ENCODE measurements around the gene KCNH1. TPM values are rescaled to one million over a fixed set of nuclear protein-coding genes. Genes with fewer than 3 reads are reported as not detected.

The KCNH1 gene
- total and polyA plus RNA-seq, 2 donors from 2014 or later: 0.54 TPM; not detected in 1

- no peak for FAIRE-seq
- no peak for DNase-seq
- no peaks in the 10 kb centered on the region for H3K4me1 ChIP-seq (ENCODE audit: control insufficient read depth in 2 of 3, insufficient read depth in 2 of 3, low read depth in 1 of 3, low read length in 3 of 3)
- H3K36me3 ChIP-seq (ENCODE audit: control insufficient read depth in 2 of 3, insufficient read depth in 3 of 3, low read length in 3 of 3): no peaks in the 10 kb centered on the region
- intact Hi-C loops (cut with DNase I): no loop called here
- no peak for TF ChIP-seq CTCF (IDR thresholded peaks at IDR 0.05; ENCODE audit: borderline replicate concordance, extremely low read depth, insufficient read depth)
- no peak overlapping the region for H3K9ac ChIP-seq (ENCODE audit: low read length in 3 of 3)
- no peak overlapping the region for H3K4me3 ChIP-seq (ENCODE audit: low read length in 3 of 3)
- no peak overlapping the region for H3K27ac ChIP-seq (ENCODE audit: low read depth in 2 of 2, low read length in 2 of 2)
- H3K27me3 ChIP-seq (ENCODE audit: control insufficient read depth, insufficient read depth, low read length): no peaks in the 10 kb centered on the region
- no peaks in the 10 kb centered on the region for H3K9me3 ChIP-seq (ENCODE audit: control insufficient read depth in 2 of 3, insufficient read depth in 1 of 3, low read length in 3 of 3)
These were observed 152.5 kb downstream of the KCNH1 start for GRCh38 chr1:210981490-210981889.

- Histone ChIP-seq H3K9me3 (ENCODE audit: control insufficient read depth in 2 of 3, insufficient read depth in 1 of 3, low read length in 3 of 3) (no peaks in the 10 kb centered on the region), H3K9ac (ENCODE audit: low read length in 3 of 3) (no peak overlapping the region), H3K36me3 (ENCODE audit: control insufficient read depth in 2 of 3, insufficient read depth in 3 of 3, low read length in 3 of 3) (no peaks in the 10 kb centered on the region), H3K4me3 (ENCODE audit: low read length in 3 of 3) (no peak overlapping the region), H3K4me1 (ENCODE audit: control insufficient read depth in 2 of 3, insufficient read depth in 2 of 3, low read depth in 1 of 3, low read length in 3 of 3) (no peaks in the 10 kb centered on the region), H3K27ac (ENCODE audit: low read depth in 2 of 2, low read length in 2 of 2) (no peak overlapping the region), H3K27me3 (ENCODE audit: control insufficient read depth, insufficient read depth, low read length) (no peaks in the 10 kb centered on the region)
- intact Hi-C loops (cut with DNase I): no loop called here
- FAIRE-seq (no peak), DNase-seq (no peak)
- no peak for TF ChIP-seq CTCF (IDR thresholded peaks at IDR 0.05; ENCODE audit: borderline replicate concordance, extremely low read depth, insufficient read depth)
These were observed 153.9 kb downstream of the KCNH1 start for GRCh38 chr1:210980082-210980481.

GRCh38 chr1:210978974-210979354 lies 155.0 kb downstream of the KCNH1 start:
- TF ChIP-seq CTCF (IDR thresholded peaks at IDR 0.05; ENCODE audit: borderline replicate concordance, extremely low read depth, insufficient read depth): no peak
- no peaks in the 10 kb centered on the region for H3K27me3 ChIP-seq (ENCODE audit: control insufficient read depth, insufficient read depth, low read length)
- H3K4me1 ChIP-seq (ENCODE audit: control insufficient read depth in 2 of 3, insufficient read depth in 2 of 3, low read depth in 1 of 3, low read length in 3 of 3): no peaks in the 10 kb centered on the region
- FAIRE-seq (no peak), DNase-seq (no peak)
- H3K4me3 ChIP-seq (ENCODE audit: low read length in 3 of 3): no peak overlapping the region
- H3K9ac ChIP-seq (ENCODE audit: low read length in 3 of 3): no peak overlapping the region
- H3K36me3 ChIP-seq (ENCODE audit: control insufficient read depth in 2 of 3, insufficient read depth in 3 of 3, low read length in 3 of 3): no peaks in the 10 kb centered on the region
- intact Hi-C loops (cut with DNase I): no loop called here
- no peaks in the 10 kb centered on the region for H3K9me3 ChIP-seq (ENCODE audit: control insufficient read depth in 2 of 3, insufficient read depth in 1 of 3, low read length in 3 of 3)
- no peak overlapping the region for H3K27ac ChIP-seq (ENCODE audit: low read depth in 2 of 2, low read length in 2 of 2)

- H3K27ac ChIP-seq (ENCODE audit: low read depth in 2 of 2, low read length in 2 of 2): no peak overlapping the region
- no peak overlapping the region for H3K4me3 ChIP-seq (ENCODE audit: low read length in 3 of 3)
- intact Hi-C loops (cut with DNase I): no loop called here
- DNase-seq (peak in 1 of 5 donors; percentile 1), FAIRE-seq (no peak)
- H3K9me3 ChIP-seq (ENCODE audit: control insufficient read depth in 2 of 3, insufficient read depth in 1 of 3, low read length in 3 of 3): no peaks in the 10 kb centered on the region
- no peaks in the 10 kb centered on the region for H3K4me1 ChIP-seq (ENCODE audit: control insufficient read depth in 2 of 3, insufficient read depth in 2 of 3, low read depth in 1 of 3, low read length in 3 of 3)
- H3K27me3 ChIP-seq (ENCODE audit: control insufficient read depth, insufficient read depth, low read length): no peaks in the 10 kb centered on the region
- TF ChIP-seq CTCF (IDR thresholded peaks at IDR 0.05; ENCODE audit: borderline replicate concordance, extremely low read depth, insufficient read depth): no peak
- no peak overlapping the region for H3K9ac ChIP-seq (ENCODE audit: low read length in 3 of 3)
- H3K36me3 ChIP-seq (ENCODE audit: control insufficient read depth in 2 of 3, insufficient read depth in 3 of 3, low read length in 3 of 3): no peaks in the 10 kb centered on the region
These were observed 155.5 kb downstream of the KCNH1 start for GRCh38 chr1:210978316-210978973.

All from kidney (tissue), 14 donors.